ENCODE data around the gene ANP32A.

ANP32A gene

DNA sequence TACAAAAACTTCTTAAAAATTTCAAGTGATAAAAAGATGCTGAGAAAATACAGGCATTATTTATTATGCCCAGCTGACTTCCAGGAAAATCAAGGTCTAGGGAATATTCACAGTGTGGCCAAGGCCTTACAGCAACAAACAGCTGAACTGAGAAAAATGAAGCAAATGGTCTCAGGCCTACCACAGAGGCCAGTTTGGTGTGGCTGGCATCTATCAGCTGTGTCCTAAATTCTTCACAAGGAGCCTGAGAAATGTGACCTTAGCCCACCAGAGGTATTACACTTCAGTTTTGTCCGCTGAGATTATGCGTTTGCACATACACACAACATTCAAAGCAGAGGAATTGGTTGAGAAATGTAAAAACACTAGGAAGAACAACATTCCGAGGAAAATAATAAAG is 77.4 kb downstream of the ANP32A start:
- no peak for DNase-seq

DNA sequence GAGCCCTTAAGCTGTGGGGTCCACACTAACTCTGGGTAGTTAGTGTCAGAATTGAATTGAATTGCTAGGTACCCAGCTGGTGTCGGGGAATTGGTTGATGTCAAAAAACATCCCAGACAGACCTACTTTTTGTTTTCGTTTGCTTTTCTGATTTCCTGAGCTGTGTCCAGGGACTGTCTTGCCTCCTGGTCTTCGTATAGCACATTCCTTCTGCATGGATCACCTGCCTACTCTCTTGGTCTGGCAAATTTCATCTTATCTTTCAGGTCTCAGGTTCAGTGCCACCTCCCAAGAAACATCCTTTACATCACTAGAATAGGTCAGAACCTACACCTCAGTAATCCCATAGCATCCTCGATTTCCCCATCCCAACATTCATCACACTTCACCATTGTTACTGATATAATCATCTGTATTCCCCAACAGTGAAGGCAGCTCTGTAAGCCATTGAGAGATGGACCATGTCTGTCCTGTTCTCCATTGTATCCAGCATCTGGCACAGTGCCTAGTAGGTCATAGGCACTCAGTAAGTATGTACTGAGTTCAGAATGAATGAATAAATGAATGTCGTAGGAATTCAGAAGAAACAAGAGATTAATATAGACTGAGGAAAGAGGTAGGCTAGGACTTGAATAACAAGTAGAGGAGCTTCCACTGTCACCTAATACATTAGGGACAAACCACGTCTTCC is 81.2 kb downstream of the ANP32A start:
- no peak for DNase-seq

DNA sequence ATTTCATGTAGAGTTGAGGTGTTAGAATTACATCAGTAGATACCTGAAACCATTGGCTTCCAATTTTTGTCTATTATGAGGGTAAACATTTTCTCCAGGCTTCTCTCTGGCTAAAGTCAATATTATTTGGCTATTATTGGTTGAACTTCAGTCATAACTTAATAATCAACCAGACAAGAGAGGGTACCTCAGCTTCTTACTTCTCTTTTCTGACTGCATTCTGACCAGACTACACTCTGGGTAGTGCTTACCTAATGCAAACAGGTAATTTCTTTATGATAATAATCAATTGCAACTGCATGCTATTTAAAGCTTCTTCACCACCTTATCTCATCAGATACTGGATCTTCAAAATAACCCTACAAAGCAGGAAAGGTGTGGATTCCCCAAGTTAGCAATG is 85.1 kb downstream of the ANP32A start:
- DNase-seq = no peak

DNA sequence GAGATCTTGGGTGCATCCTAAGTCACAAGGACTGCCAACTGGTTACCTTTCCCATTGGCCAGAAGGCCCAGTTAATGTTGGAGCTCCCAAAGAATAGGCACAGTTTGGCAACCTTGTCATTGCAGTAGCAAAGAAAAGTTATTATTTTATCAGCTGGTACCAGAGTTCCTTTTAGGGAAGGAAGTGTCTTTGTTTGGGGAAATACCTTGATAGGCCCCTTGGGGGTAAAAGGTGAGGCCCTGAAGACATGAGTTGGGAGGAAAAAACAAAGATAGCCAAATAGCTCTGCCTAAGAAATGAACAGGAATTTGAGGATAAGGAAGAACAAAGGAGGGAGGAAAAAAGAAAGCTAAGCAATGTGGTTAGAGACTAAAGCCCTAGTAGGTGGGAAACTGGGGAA is 85.8 kb downstream of the ANP32A start:
- no peak for DNase-seq

DNA sequence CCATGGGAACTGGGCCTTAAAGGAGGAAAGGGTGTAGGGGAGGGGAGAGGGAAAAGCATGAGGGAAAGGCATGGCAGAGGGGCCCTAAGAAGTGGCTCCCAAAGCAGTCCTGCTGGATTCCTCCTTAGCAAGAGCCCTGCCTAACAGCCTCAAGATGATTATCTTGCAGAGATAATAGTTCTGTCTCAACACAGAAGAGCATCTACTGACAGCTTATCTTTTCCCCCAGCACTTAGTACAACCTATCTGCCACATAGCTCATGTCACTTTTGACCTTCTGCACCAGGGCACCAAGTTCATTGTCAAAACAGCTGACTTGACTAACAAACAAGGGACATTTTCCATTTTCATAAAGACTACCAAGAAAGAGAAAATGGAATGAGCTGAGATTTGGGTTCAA is 86.3 kb downstream of the ANP32A start:
- no peak for DNase-seq

DNA sequence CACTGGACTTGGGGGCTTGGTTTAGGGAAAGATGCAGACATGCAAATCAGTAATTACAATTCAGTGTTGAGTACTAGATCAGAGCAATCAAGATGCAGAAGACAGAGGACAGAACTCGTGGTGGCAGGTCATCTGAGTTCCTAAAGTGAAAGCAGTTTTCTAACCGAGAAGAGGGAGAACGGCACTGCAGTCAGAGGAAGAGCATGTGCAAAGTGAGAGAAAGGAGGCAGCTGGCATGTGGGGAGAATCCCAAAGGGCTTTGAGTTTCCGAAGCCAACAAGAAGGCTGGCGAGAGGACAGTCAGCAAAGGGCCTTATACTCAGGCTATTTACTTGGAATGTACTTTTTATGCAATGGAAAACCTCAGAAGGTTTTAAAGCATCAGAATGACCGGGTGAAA is 87.0 kb downstream of the ANP32A start:
- no peak for DNase-seq

DNA sequence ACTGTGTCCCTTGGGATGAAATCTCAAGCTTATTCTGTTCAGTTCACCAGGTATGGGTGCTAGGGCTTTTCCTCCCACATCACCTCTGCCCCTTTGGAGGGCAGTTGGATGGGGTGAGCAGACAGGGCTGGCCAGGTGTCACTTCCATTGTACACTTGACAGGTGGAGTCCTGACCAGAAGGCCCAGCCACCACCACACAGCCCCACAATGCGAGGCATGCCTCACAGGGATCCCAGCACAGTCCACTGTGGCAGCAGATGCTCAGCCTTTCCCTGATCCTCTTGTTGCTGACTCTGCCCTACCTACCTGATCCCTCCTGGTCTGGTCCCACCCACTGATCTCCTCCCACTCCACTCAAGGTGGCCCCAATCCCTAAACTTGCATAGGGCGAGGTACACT is 88.2 kb downstream of the ANP32A start:
- DNase-seq = no peak

DNA sequence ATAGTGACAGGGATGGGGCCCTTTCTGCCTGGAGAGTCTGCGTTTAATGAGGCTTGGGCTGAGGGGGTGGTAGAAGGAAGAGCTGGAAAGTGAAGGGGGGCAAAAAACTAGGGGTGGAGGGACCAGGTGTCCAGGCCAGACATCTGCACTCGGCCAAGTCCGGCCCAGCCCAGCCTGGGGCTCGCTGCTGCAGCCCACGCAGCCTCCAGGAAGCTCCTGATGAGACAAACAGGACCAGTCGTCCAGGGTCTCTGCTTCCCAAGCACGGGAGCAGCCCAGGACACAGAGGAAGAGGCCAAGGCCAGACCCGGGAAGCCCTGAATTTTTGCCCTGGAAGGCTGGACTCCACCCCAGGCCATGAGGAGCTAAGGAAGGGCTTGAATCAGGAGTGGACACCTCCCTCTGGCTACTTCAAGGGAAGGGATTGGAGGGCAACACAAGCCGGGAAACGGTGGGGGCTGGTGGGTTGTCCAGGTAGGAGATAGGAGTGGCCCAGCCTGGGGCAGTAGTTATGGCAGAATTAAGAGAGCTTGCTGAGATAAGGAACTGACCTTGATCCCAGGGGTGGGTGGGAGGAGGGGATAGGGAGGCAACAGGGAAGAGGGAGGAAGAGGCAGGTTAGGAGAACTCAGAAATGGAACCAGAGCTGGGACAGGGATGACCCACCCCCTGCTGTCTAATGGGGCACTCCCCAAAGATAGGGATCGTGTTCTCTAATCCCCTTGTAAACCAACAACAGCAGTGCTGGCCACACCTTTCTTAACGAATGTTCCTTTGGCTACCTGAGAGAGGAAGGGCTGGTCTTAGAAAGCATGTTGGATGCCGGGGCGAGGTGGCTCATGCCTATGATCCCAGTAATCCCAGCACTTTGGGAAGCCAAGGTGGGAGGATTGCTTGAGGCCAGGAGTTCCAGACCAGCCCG is 89.5 kb downstream of the ANP32A start:
- no peak for DNase-seq

DNA sequence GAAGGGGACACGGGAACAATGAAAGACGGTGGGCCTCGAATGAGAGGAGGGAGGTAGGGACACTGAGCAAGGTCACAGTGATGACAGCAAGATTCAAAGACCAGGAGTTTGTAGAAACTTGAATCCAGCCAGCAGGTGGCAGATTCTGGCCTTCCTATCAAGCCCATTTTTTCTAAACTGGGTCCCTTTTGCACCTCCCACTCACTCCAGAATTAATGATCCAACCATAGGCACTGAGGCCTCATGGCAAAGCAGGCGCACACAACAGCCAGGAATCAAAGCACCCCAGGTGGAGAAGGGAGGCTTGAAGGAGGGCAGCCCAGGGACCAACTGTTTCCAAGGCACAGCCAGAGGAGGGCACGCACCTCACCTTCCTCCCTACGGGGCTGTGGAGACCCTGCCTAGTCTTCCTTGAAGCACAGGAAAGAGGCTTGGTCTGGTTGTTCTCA is 90.2 kb downstream of the ANP32A start:
- DNase-seq = peak; percentile 6

DNA sequence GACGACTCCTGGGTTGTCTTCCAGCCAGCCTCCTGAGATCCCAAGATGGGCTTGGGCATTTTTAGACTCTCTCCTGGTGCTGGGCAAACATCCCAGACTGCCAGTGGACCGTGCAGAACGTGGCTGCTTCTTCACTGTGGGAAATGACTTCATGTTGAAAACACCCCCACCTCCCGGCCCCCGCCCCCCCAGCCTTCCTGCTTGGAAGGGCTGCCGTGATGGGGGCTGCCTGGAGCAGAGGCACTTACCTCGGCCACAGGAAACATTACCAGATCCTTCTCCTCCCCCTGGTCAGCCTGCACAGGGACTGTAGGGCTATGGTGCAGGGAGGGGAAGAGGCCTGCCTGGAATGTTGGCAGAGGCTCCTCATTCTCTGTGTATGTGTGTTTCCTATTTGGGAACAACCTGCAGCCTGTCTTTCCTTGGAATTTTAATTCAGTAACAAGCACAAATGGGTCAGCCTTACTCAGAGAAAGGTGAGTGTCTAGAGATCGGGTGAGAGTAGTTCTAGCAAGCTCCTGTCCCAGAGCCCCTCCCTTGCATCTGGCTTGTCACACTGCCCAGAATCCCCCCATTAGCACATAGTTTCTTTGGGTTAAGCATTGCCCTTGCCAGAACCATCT is 90.8 kb downstream of the ANP32A start:
- no peak for DNase-seq

Measured in stimulated activated CD4-positive, alpha-beta T cell treated with anti-CD3 and anti-CD28 coated beads, Interleukin-4, amount 100 ng/mL, for 1 hour (primary cell).